ENCODE results near the gene PLCB4. TPM values are rescaled to one million over a fixed set of nuclear protein-coding genes. Genes with fewer than 3 reads are reported as not detected.

Gene PLCB4
- total RNA-seq, result 10 to 100 TPM in 3 of 4 donors, 1 to 10 TPM in 1; 3.5 to 30.5 (median 17.5) TPM

GRCh38 chr20:9068841-9069663, at the start of gene PLCB4:
TSS of gene PLCB4 (plus strand) at chr20:9069087. CDS start at chr20:9307815, 238,728 bp downstream.
- H3K4me3 ChIP-seq, result peak within 1 kb of the TSS; percentile 37 to 75 (median 56)
- no peaks in the 10 kb centered on the region for H3K9me3 ChIP-seq
- no peaks in the 10 kb centered on the region for H3K27me3 ChIP-seq
- peaks cover 0 to 16% (median 0%) of the 10 kb centered on the region in 4 donors for H3K4me1 ChIP-seq
- H3K27ac ChIP-seq, result peak within 1 kb of the TSS; percentile 52 to 85 (median 70)
- H3K36me3 ChIP-seq, result no peaks in the 10 kb centered on the region
- no peak for TF ChIP-seq POLR2A (IDR thresholded peaks at IDR 0.05)
- no peak for TF ChIP-seq CTCF (IDR thresholded peaks at IDR 0.05)
- peak in 2 of 3 donors; percentile 58 to 70 for DNase-seq

GRCh38 chr20:9019833-9020232, 49.1 kb upstream of the PLCB4 start:
- Histone ChIP-seq H3K27ac (no peak overlapping the region), H3K4me1 (no peaks in the 10 kb centered on the region), H3K4me3 (no peak overlapping the region), H3K27me3 (no peaks in the 10 kb centered on the region), H3K9me3 (no peaks in the 10 kb centered on the region), H3K36me3 (no peaks in the 10 kb centered on the region)
- TF ChIP-seq CTCF (IDR thresholded peaks at IDR 0.05), result no peak
- TF ChIP-seq POLR2A (IDR thresholded peaks at IDR 0.05), result no peak
- DNase-seq, result no peak

GRCh38 chr20:9021216-9021615, 47.7 kb upstream of the PLCB4 start:
- TF ChIP-seq CTCF (IDR thresholded peaks at IDR 0.05) (no peak), POLR2A (IDR thresholded peaks at IDR 0.05) (no peak)
- H3K27ac ChIP-seq, result no peak overlapping the region
- H3K27me3 ChIP-seq, result no peaks in the 10 kb centered on the region
- H3K36me3 ChIP-seq, result no peaks in the 10 kb centered on the region
- DNase-seq, result no peak
- no peak overlapping the region for H3K4me3 ChIP-seq
- H3K9me3 ChIP-seq, result no peaks in the 10 kb centered on the region
- no peaks in the 10 kb centered on the region for H3K4me1 ChIP-seq

- Histone ChIP-seq H3K9me3 (no peaks in the 10 kb centered on the region), H3K27me3 (no peaks in the 10 kb centered on the region), H3K36me3 (no peaks in the 10 kb centered on the region), H3K4me3 (no peak overlapping the region), H3K4me1 (no peaks in the 10 kb centered on the region), H3K27ac (no peak overlapping the region)
- no peak for DNase-seq
- no peak for TF ChIP-seq CTCF (IDR thresholded peaks at IDR 0.05)
- no peak for TF ChIP-seq POLR2A (IDR thresholded peaks at IDR 0.05)
These were observed 47.2 kb upstream of the PLCB4 start for GRCh38 chr20:9021699-9022098.

GRCh38 chr20:9022376-9022775, 46.5 kb upstream of the PLCB4 start:
- no peaks in the 10 kb centered on the region for H3K4me1 ChIP-seq
- H3K9me3 ChIP-seq, result no peaks in the 10 kb centered on the region
- TF ChIP-seq CTCF (IDR thresholded peaks at IDR 0.05) (no peak), POLR2A (IDR thresholded peaks at IDR 0.05) (no peak)
- no peaks in the 10 kb centered on the region for H3K27me3 ChIP-seq
- no peak overlapping the region for H3K4me3 ChIP-seq
- no peak for DNase-seq
- no peaks in the 10 kb centered on the region for H3K36me3 ChIP-seq
- no peak overlapping the region for H3K27ac ChIP-seq
